ENCODE data around the gene LTA.

DNA sequence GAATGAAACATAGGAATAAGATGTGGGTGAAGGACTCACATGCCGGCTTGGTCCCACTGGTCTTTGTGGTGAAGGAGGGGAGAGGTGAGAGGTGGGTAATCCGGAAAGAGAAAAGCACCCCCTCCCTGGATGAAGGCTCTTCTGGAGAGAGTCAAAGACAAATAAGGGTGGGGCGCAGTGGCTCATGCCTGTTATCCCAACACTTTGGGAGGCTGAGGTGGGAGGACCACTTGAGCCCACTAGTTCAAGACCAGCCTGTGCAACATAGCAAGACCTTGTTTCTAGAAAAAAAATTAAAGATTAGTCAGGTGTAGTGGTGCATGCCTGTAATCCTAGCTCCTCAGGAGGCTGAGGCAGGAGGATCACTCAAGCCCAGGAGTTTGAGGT is 7.0 kb downstream of the LTA start:
- no peak for TF ChIP-seq POLR2AphosphoS5 (IDR thresholded peaks at IDR 0.05)
- TF ChIP-seq, protein P1, sequence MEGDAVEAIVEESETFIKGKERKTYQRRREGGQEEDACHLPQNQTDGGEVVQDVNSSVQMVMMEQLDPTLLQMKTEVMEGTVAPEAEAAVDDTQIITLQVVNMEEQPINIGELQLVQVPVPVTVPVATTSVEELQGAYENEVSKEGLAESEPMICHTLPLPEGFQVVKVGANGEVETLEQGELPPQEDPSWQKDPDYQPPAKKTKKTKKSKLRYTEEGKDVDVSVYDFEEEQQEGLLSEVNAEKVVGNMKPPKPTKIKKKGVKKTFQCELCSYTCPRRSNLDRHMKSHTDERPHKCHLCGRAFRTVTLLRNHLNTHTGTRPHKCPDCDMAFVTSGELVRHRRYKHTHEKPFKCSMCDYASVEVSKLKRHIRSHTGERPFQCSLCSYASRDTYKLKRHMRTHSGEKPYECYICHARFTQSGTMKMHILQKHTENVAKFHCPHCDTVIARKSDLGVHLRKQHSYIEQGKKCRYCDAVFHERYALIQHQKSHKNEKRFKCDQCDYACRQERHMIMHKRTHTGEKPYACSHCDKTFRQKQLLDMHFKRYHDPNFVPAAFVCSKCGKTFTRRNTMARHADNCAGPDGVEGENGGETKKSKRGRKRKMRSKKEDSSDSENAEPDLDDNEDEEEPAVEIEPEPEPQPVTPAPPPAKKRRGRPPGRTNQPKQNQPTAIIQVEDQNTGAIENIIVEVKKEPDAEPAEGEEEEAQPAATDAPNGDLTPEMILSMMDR (IDR thresholded peaks at IDR 0.05; ENCODE audit: poor library complexity, severe bottlenecking): no peak
- TF ChIP-seq TAF1 (IDR thresholded peaks at IDR 0.05; ENCODE audit: low read depth): no peak
- no peak for TF ChIP-seq EP300 (conservative IDR thresholded peaks at IDR 0.05; ENCODE audit: poor library complexity, severe bottlenecking)
- TF ChIP-seq EZH2 (IDR thresholded peaks at IDR 0.05; ENCODE audit: borderline replicate concordance, insufficient read depth, low read length, poor library complexity, severe bottlenecking): no peak
- no peak for TF ChIP-seq RAD21 (conservative IDR thresholded peaks at IDR 0.05)

Data from neural cell (in vitro differentiated cells).